ENCODE measurements around the gene ARL4A. TPM values are rescaled to one million over a fixed set of nuclear protein-coding genes. Genes with fewer than 3 reads are reported as not detected.

The ARL4A gene
- polyA plus RNA-seq, 1 donor (not counting 4 experiments of a cell fraction or from before 2014, with no cell fraction given), result 17.1 TPM

GRCh38 chr7:12730523-12730922, 43.1 kb downstream of the ARL4A start:
- Histone ChIP-seq H4K20me1 (ENCODE audit: control insufficient read depth, extremely low read depth, insufficient read depth, low read length) (no peaks in the 10 kb centered on the region), H3K27me3 (ENCODE audit: control insufficient read depth, extremely low read depth, insufficient read depth, low read length) (no peaks in the 10 kb centered on the region), H3K79me2 (ENCODE audit: control insufficient read depth, insufficient read depth, low read length) (no peaks in the 10 kb centered on the region), H3K9me1 (ENCODE audit: control insufficient read depth, extremely low read depth, insufficient read depth, low read length) (no peaks in the 10 kb centered on the region), H3K9ac (ENCODE audit: control insufficient read depth, extremely low read depth, insufficient read depth, low read length) (no peak overlapping the region), H3K4me3 (ENCODE audit: control insufficient read depth in 2 of 3, extremely low read depth in 1 of 3, insufficient read depth in 2 of 3, low read depth in 1 of 3, low read length in 3 of 3) (no peak overlapping the region), H3K4me2 (ENCODE audit: control insufficient read depth, extremely low read depth, insufficient read depth, low read depth, low read length) (no peak overlapping the region), H3K27ac (ENCODE audit: control insufficient read depth, insufficient read depth, low read length) (no peak overlapping the region), H2AFZ (ENCODE audit: control insufficient read depth, low read length) (peak overlapping the region; percentile 22), H3K36me3 (ENCODE audit: control insufficient read depth in 2 of 2, extremely low read depth in 1 of 2, insufficient read depth in 2 of 2, low read length in 2 of 2) (no peaks in the 10 kb centered on the region), H3K4me1 (ENCODE audit: control insufficient read depth, extremely low read depth, insufficient read depth, low read length) (peaks cover 16% of the 10 kb centered on the region), H3K9me3 (ENCODE audit: control insufficient read depth, low read depth, low read length) (no peaks in the 10 kb centered on the region)
- dilution Hi-C loops (cut with MboI; ENCODE audit: extremely low pct_ligation_motif_present, low sequenced_read_pairs), result no loop called here
- FAIRE-seq, result no peak
- DNase-seq (ENCODE audit: low read depth, low spot score), result no peak
- TF ChIP-seq, protein P1, sequence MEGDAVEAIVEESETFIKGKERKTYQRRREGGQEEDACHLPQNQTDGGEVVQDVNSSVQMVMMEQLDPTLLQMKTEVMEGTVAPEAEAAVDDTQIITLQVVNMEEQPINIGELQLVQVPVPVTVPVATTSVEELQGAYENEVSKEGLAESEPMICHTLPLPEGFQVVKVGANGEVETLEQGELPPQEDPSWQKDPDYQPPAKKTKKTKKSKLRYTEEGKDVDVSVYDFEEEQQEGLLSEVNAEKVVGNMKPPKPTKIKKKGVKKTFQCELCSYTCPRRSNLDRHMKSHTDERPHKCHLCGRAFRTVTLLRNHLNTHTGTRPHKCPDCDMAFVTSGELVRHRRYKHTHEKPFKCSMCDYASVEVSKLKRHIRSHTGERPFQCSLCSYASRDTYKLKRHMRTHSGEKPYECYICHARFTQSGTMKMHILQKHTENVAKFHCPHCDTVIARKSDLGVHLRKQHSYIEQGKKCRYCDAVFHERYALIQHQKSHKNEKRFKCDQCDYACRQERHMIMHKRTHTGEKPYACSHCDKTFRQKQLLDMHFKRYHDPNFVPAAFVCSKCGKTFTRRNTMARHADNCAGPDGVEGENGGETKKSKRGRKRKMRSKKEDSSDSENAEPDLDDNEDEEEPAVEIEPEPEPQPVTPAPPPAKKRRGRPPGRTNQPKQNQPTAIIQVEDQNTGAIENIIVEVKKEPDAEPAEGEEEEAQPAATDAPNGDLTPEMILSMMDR (optimal IDR thresholded peaks at IDR 0.05 in 1 of 3, IDR thresholded peaks at IDR 0.05 in 1 of 3, conservative IDR thresholded peaks at IDR 0.05 in 1 of 3; ENCODE audit: extremely low read depth in 1 of 3, insufficient read depth in 2 of 3, low read length in 3 of 3), result no peak
- TF ChIP-seq EZH2 (IDR thresholded peaks at IDR 0.05; ENCODE audit: low read length), result no peak

- Histone ChIP-seq H2AFZ (ENCODE audit: control insufficient read depth, low read length) (peak overlapping the region; percentile 69), H3K9me3 (ENCODE audit: control insufficient read depth, low read depth, low read length) (no peaks in the 10 kb centered on the region), H3K9ac (ENCODE audit: control insufficient read depth, extremely low read depth, insufficient read depth, low read length) (no peak overlapping the region), H4K20me1 (ENCODE audit: control insufficient read depth, extremely low read depth, insufficient read depth, low read length) (no peaks in the 10 kb centered on the region), H3K4me3 (ENCODE audit: control insufficient read depth in 2 of 3, extremely low read depth in 1 of 3, insufficient read depth in 2 of 3, low read depth in 1 of 3, low read length in 3 of 3) (no peak overlapping the region), H3K4me2 (ENCODE audit: control insufficient read depth, extremely low read depth, insufficient read depth, low read depth, low read length) (peak overlapping the region; percentile 34), H3K79me2 (ENCODE audit: control insufficient read depth, insufficient read depth, low read length) (no peaks in the 10 kb centered on the region), H3K36me3 (ENCODE audit: control insufficient read depth in 2 of 2, extremely low read depth in 1 of 2, insufficient read depth in 2 of 2, low read length in 2 of 2) (no peaks in the 10 kb centered on the region), H3K9me1 (ENCODE audit: control insufficient read depth, extremely low read depth, insufficient read depth, low read length) (no peaks in the 10 kb centered on the region), H3K4me1 (ENCODE audit: control insufficient read depth, extremely low read depth, insufficient read depth, low read length) (peaks cover 16% of the 10 kb centered on the region), H3K27me3 (ENCODE audit: control insufficient read depth, extremely low read depth, insufficient read depth, low read length) (no peaks in the 10 kb centered on the region), H3K27ac (ENCODE audit: control insufficient read depth, insufficient read depth, low read length) (peak overlapping the region; percentile 10)
- FAIRE-seq, result peak; percentile 84
- TF ChIP-seq, protein P1 (optimal IDR thresholded peaks at IDR 0.05 in 1 of 3, IDR thresholded peaks at IDR 0.05 in 1 of 3, conservative IDR thresholded peaks at IDR 0.05 in 1 of 3; ENCODE audit: extremely low read depth in 1 of 3, insufficient read depth in 2 of 3, low read length in 3 of 3), result peak in 2 of 3 experiments; percentile 27 to 77
- no peak for TF ChIP-seq EZH2 (IDR thresholded peaks at IDR 0.05; ENCODE audit: low read length)
- dilution Hi-C loops (cut with MboI; ENCODE audit: extremely low pct_ligation_motif_present, low sequenced_read_pairs), result no loop called here
- DNase-seq (ENCODE audit: low read depth, low spot score), result no peak
Measured at GRCh38 chr7:12731214-12731656, 43.8 kb downstream of the ARL4A start.

All from keratinocyte (primary cell).